HG03159 (cell line): Measurements from ENCODE around the gene INPP5K.
"Not testable (repeated sequence)": the region's sequence is repeated elsewhere in the genome, so short reads cannot be mapped to it uniquely, and the experiment has no call there.

ENCODE experiments used
- ATAC-seq: cut with Tn5 transposase; IDR thresholded peaks from one replicate; pipeline ENCODE4 v1.9.1; 2021; ENCODE audit warnings: mild to moderate bottlenecking, moderate library complexity; ENCODE audit not compliant: unreplicated experiment

Gene INPP5K

DNA sequence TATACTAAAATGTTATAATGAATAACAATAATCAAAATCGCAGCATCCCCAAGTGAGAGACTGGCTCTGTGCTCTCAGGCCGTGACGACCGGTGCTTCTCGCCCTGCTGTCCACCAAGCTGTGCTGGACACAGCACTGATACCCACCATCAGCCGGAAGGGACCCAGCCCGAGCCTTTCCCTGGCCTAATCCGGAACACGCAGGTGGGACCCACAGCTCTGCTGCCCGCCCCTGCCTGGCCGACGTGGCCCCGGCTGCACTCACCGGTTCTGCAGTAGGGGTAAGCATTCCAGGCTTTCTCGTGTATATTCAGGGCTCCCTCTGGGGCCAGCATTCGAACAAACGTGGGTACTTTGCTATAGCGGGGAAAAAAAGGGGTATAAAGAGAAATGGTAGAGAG is 31.6 kb upstream of the INPP5K start:
- ATAC-seq = no peak

DNA sequence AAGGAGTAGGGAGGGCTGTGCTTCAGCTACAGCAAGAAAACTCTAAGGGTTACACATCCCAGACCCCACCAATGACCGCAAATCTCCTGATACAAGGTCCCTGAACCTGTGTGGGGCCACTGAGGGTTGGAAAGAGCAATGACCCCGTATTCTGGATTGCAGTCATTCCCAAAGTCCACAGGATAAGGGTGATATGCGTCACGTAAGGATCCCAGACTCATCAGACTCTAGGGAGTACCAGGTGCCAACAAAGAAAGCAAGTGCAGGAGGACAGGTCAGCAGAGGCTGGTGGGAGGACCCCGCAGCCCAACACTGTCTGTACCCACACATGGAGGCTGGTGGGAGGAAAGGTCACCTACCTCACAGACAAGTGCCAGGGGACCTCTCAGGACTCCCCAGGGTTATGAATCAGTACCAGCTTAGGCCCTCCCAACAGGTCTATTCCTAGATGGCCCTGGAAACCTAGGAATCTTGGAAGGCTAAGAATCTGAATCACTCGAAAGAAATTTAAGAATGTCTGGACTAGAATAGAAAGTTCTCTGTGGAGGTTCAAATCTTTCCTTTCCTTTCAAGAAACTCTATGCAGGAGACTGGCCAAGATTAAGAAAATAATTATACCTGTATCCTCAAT is 30.0 kb upstream of the INPP5K start:
- ATAC-seq = no peak

DNA sequence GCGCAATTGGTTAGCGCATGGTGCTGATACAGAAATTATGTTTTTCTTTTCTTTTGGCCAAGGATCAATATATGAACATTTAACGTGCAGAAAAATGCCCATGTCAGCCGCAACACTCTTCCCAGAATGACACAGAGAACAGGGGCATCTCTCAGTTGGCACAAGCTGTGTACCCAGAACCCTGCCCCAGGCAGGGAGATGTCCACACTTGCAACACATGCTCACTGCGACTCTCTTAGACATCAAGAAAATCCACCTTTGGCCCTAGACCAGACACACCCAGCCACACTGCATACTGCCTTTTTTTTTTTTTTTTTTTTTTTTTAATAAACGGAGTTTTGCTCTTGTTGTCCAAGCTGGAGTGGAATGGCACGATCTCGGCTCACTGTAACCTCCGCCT is 29.2 kb upstream of the INPP5K start:
- no peak for ATAC-seq

DNA sequence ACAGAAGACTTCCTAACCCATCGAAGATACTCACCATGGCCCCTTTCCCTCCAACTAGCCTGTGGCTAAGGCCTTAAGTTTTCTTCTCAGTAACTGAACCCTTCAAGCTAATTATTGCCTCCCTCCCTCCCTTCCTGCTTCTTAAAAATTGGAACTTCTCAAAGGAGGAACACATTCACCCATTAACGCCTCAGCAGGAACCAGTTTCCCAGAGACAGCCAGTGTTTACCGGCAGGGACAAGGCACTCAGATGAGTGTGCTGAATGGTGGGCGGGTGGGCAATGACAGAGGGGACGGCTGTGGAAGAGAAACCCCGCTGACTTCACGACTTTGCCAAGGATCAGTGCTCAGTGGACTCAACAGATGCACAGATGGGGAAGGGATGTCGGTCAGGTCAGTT is 25.9 kb upstream of the INPP5K start:
- ATAC-seq = no peak

DNA sequence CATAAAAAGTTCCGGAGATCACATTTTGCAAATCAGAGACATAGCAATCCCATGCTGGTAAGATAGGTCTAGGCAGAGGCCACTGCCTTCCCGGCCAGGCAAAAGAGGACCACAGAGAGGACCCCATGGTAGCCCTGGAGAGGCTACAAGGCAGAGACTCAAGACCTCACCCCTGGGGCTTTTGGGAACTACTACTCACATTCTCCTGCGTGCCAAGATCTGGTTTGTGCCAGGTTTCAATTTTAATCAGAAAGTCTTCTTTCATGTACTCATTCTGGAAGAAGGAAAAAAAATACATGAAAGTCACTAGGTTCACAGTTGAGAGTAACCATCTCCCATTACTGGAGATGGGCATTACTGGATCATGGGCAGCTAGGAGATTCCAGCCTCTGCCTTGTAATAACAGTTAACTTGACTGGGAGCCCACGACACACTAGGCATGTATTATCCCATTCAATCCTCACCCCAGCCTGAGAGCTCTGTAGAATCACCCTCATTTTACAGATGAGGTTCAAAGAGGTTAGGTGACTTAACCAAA is 25.0 kb upstream of the INPP5K start:
- ATAC-seq = no peak

DNA sequence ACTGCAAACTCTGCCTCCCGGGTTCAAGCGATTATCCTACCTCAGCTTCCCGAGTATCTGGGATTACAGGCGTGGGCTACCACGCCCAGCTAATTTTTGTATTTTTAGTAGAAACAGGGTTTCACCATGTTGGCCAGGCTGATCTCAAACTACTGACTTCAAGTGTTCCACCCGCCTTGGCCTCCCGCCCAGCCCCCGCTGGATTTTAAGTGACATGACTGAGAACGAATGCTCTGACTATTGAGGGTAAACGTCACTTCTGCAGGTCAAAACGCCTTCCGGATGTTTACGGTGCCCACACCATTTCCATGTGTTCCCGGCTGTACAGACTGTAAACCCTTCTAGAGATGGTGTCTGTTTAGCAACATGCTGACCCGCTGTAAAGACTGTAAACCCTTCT is 23.4 kb upstream of the INPP5K start:
- ATAC-seq = no peak

DNA sequence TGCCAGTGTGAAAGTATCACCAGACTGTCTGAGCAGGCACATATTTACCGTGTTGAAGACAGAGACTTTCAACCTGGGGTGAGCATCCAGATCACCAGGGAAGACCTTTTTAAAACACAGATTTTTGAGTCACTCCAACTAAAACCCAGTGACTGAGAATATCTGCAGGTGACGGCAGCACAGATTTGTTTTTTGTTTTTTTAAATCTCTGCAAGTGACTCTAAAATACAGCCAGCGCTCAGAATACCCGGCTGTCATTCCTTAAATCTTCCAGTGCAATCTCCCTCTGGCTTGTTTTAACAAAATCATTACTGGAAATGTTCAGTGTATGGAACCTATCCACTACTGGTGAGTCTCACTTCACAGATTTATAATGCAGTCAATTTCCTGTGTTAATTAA is 19.3 kb upstream of the INPP5K start:
- no peak for ATAC-seq

DNA sequence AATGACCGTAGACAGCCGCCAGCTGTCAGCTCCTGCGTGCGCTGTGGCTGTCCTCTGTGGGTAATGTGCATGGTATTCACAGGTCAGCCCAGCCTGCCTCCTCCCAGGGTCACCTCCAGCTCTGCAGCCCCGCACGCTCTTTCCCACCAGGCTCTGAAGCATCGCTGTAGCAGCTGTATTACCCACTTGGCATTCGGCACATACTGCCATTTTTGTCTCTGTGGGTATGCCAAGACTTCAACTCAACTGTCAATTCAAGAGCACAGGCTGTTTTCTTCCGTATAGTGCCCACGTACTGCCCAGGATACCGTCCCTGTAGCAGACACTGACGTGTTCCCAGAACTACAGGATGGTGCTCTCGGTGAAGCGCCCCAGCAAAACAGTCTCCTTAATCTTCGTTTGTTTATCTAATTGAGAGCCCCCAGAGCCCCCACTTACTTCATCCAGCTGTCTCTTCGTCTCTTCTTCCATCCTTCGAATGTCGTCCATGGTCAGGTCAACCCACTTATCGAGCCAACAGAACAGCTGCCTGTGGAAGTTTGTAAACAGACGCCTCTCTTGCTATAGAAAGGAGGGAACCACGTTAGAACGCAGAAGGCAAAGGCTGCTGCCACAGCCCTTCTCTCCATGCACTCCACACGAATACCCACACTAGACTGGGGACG is 17.4 kb upstream of the INPP5K start:
- no peak for ATAC-seq

DNA sequence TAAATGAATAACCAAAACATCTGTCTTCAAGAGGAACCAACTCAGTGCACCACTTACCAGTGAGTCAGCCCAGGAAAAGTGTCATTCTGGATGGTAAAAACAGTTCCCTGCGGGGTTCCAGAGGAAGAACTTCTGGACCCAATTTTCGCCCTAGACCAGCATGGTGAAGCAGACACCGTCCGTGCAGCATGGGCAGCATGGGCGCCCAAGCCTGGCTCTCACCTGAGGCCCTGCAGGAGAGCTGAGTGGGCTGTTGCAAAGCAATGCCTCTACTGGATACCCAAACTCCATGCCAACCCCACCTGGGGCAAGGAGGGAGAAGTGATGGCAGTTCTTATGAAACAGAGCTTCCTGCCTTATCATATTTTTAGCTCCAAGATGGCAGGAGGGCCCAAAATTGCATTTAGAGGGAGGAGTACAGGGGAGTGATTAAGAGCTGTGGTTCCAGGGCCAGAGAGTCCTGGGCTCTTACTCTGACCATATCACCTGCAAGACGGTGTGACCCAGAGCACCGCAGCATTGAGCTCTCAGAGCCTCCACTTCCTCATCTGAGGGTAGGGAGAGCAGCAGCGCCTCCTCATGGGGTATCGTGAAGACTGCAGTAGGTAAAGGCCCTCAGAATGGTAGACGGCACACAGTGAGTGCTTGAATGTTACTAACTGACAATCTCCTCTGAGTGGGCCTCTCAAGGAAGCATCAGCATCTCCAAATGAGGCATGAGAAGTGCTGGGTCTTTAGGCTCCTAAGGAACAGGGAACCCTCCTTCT is 16.6 kb upstream of the INPP5K start:
- no peak for ATAC-seq

DNA sequence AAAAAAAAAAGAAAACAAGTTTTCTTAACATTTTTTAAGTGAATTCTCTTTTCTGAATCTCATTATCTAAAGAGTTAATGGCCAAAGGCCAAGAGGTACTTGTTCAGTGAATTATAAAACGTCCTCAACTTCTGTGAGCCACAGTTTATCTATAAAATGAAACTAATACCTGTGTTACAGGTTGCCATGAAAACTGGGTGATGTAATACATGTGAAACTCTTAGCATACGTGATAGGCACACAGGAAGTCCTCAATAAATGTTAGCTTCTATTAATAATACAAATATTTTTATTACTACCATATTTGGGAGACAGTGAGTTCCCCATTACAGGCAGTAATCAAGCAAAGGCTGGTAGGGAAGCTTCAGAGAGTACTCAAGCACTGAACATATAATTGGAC is 13.5 kb upstream of the INPP5K start:
- no peak for ATAC-seq

DNA sequence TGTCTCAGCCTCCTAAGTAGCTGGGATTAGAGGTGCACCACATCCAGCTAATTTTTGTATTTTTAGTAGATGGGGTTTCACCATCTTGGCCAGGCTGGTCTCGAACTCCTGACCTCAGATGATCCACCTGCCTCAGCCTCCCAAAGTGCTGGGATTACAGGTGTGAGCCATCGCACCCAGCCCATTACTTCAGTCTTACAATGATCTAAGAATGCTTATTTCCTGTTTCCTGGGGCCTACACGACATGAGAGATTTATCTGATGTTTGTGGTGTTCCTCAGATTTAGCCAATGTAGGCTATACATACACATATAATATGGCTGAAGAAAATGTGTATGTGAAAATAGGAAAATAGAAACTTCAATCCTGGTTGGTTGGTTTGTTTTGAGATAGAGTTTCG is 10.5 kb upstream of the INPP5K start:
- not testable (repeated sequence) for ATAC-seq

DNA sequence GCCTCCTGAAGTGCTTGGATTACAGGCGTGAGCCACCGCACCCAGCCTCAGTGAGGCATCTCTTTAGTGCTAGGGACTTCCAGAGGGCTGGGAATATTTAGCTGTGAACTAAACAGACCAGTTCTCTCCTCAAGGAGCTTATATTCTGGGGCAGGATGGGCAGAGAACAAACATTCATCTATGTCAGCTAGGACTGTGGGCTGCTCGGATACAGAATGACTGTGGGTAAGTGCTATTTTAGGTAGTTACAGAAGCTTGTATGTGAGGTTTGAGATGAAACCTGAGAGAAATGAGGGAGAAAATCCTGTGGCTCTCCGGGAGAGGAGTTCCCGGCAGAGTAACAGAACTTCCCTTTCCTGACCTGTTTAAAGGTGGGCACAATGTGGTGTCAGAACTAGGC is 6.2 kb upstream of the INPP5K start:
- no peak for ATAC-seq

DNA sequence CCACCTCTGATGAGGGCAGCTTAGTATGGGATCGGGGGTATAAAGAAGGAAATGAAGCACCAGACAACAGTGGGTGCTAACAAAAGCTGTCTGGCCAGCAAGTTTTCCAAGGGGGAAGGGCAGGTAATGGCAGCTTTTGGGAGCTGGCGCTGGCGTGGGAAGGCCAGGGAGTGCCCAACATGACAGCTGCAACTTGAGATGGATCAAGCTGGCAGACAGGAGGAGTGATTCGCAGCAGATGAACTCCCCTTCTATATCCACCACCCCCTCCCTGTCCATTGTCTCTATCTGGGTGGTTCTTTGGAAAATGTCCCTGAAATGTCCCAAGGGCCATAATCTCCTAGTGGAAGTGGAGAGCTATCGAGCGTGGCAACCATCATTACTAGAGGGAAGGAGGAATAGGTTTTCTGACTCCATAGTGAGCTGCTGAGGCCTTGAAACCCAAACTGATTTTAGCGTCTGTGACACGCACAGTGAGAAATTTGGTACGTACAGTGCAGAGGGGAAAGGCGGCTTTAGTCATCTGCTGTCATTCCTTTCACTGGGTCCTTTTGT is 4.8 kb upstream of the INPP5K start:
- ATAC-seq = no peak

DNA sequence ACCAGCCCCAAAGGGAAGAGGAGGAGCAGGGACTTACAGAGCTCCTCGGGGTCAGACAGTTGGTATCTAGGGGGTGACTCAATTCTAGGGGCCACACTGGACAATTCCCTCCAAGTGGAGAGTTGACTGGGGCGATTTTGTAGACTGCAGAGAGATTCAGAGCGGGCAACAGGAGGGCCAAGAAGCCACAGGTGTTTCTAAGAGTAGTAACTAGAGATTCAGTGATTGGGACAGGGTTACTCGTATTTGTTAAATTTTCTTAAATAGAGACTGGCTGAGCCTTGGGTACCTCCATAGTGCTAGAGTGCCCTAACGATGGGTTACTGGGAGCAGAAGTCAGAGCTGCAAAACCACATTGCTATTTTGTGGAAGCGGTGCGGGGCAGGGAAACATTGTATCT is 3.3 kb upstream of the INPP5K start:
- no peak for ATAC-seq

DNA sequence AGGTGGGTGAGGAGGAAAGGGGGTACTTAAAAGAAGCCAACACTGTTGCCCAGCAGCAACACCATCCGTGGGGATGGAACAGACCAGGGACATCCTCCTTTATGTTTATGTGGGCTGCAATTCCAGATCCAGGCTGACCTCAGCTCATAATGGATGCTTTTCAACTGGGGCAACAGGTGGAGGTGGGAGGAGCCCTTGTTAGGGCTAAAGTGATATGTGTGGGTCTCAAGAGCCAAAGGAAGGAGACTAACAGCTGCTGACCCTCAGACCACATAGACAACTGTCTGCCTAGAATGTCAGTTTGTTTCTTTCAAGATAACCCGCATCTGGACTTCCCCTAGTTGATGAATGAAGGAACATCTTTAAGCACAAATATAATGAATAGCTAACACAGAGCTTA is 2.0 kb upstream of the INPP5K start:
- no peak for ATAC-seq

DNA sequence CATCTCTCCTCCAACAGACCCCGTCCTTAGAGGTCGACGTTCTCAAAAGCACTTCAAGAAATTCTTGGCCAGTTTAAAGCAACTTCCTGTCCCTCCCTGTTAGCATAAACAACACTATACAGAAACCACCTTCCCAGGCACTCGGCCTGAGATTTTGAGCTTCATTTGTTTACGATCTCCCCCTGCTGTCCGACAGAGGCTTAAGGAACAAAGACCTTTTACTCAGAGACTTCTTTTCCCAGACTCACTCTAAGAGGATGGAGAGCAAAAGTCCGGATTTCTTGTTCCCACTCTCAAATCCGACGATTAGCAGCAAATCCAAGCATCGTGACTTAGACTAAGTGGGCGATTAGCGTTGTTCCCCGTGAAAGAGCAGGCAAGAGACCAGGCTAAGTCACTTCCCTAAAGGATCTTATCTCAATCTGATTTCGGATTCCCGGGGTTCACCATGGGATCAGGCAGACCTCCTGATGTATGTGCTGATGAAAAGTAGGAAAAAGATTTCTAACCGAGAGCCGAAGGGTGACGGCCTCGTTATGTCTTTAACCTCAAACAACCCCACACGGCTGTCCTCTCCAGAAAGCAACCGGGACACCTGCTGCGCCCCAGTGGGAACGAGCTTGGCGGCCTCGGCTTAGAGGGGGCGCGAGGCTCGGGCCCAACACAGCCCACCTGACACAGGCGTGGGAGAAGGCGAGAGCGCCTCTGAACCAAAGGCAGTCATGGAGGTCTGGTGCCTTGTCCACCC is 598 bp downstream of the INPP5K start:
- no peak for ATAC-seq

DNA sequence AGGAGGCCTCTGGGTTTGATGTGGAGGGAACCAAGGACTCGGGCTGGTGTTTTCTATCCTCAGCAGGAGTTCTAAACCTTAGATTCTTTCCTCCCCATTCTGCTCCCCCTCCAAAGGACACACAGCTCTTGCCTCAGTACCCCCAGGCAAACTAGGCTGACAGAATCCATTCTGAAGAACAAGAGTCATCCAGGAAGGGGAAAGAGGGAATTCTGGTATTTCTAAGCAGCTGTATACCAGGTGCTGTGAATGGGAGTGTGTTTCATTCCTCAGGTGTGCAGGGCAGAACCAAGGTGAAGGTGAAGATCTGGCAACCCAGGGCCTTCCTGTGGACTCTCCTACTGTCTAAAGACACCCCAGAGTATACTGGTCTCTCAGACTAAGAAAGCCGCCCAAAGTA is 4.1 kb downstream of the INPP5K start:
- no peak for ATAC-seq

DNA sequence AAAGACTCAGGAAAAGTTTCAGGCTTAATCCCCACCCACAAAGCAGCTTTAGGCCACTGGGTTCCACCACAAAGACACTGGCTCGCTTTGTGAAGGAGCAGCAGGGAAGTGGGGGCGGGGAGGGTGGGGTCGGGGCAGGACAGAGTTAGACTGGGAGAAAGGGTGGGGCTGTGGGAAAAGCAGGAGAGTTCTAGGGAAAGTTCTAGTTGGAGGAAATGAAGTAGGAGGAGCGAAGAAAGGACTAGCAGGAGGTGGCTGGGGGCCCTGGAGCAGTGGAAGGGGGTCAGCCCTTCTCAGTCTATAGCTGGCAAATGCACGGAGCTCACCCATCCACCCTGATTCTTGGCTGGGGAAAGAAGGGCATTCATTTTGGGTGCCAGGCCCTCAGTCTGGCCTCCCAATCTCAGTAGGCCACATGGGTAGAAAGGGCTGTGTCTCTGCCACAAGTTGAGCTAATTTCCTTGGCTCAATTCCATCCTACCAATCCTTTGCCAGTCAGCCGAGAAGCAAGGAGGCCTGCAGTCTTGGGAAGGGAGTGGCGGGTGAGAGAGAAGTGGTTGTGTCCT is 4.6 kb downstream of the INPP5K start:
- no peak for ATAC-seq

DNA sequence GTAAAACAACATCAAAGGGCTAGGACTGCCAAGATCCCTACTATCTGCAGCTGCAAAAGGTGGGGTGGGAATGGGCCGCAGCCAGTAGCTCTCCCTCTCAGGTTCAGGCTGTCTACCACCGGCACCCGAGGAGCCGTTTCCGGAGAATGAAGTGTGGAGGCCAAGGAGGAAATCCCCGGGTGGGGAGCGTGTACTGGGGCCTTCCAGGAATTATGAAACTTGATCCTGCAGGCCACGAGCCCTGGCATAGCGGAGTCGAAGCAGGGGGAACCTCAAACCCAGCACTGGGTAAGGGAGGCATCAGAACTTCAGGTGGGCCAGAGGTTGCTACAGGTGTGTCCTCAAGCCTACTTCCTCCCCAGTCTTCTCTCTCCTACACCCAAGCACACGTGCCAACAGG is 5.1 kb downstream of the INPP5K start:
- no peak for ATAC-seq

DNA sequence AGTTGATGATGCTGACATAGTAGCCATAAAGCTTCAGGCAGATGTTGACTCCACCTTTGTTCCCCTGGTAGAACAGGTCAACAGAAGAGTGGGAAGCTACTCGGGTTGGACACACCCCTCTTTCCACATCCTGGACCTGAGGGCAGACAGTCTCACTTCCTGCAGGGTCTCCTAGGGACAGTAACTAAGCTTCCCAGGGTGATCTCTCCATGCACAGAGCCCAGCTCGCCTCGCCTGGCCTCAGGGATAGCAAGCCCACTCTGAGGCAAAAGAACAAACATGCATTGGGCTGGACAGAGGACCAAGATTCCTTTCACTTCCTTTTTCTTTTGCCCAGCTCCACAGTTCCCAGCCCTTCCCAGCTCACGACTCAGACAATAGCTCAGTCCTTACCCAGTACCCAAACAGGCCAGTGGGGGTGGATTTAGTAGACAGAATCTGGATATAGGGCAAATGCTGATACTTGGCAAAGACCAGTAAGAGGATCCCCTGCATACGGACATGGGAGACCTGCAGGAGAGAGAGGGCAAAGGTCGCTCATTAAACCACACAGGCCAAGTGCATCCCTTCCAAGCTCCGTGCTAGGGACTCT is 7.0 kb downstream of the INPP5K start:
- no peak for ATAC-seq
